ENCODE results near the gene AURKAIP1. TPM values are rescaled to one million over a fixed set of nuclear protein-coding genes. Genes with fewer than 3 reads are reported as not detected.

AURKAIP1 gene
- total and polyA plus RNA-seq, 4 donors = 38.4 to 175 (median 97.7) TPM

GRCh38 chr1:1421907-1422464 is 47.0 kb upstream of the AURKAIP1 start:
- Histone ChIP-seq H3K4me3 (ENCODE audit: low read depth in 1 of 3, low read length in 3 of 3) (no peak overlapping the region), H3K27ac (ENCODE audit: low read depth in 1 of 2, low read length in 2 of 2) (no peak overlapping the region), H3K27me3 (ENCODE audit: control insufficient read depth in 4 of 4, insufficient read depth in 4 of 4, low read length in 3 of 4) (no peaks in the 10 kb centered on the region), H3K9me3 (ENCODE audit: control insufficient read depth in 4 of 4, low read length in 3 of 4) (no peaks in the 10 kb centered on the region), H3K9ac (ENCODE audit: low read depth in 1 of 2, low read length in 2 of 2) (no peak overlapping the region), H3K36me3 (ENCODE audit: control insufficient read depth in 4 of 4, insufficient read depth in 3 of 4, low read depth in 1 of 4, low read length in 3 of 4) (no peaks in the 10 kb centered on the region), H3K4me1 (ENCODE audit: control insufficient read depth in 4 of 4, insufficient read depth in 4 of 4, low read length in 3 of 4) (peaks cover 0 to 8% (median 3%) of the 10 kb centered on the region in 4 donors)
- TF ChIP-seq FOXA2 (IDR thresholded peaks at IDR 0.05) (no peak), ATF3 (IDR thresholded peaks at IDR 0.05) (no peak), SP1 (IDR thresholded peaks at IDR 0.05) (no peak), GABPA (IDR thresholded peaks at IDR 0.05 in 1 of 2, conservative IDR thresholded peaks at IDR 0.05 in 1 of 2) (no peak)
- WGBS = 92% methylated on average over 7 of the region's 7 CpGs
- DNase-seq (ENCODE audit: low spot score) = no peak

DNA sequence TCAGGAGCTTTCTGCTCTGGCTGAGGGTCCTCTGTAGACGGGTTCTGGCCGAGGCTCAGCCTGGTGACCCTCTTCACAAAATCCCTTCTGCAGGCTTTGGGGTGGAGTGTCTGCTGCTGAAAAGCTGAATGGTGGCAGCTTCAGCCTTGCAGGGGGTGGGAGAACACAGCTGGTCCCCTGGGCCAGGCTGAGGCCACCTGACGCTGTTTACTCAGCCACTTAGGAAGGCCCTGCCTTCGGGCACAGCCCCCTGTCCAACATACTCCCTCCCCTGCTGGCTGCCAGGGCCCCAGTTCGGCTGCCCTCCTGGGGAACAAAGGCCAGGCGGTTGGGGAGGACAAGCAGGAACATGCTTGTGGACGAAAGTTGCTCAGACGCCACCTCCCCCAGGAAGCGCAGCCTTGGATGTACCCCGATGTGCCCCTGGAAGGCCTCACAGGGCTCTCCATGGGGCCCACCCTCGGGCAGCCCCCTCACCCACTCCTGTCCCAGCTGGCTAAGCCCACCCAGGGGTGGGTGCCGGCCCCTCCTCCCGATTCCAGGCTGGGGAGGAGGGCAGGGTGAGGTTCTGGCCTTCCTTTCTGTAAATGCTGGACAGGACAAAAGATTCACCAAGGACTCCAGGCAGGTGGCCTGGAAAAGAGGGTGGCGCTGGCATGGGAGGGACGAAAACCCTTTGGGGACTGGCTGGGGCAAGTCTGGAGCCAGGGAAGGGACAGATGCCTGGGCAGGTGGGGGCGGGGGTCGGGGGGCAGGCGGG is 46.3 kb upstream of the AURKAIP1 start, which contains the start of gene ANKRD65:
Gene ANKRD65, minus strand, starts transcription at position 130 of the 760 bp plus-strand sequence. CDS start 271 bp downstream, outside the sequence.
- Histone ChIP-seq H3K4me3 (ENCODE audit: low read depth in 1 of 3, low read length in 3 of 3) (peak within 1 kb of the TSS in 1 of 3 donors; percentile 49), H3K9me3 (ENCODE audit: control insufficient read depth in 4 of 4, low read length in 3 of 4) (no peaks in the 10 kb centered on the region), H3K27me3 (ENCODE audit: control insufficient read depth in 4 of 4, insufficient read depth in 4 of 4, low read length in 3 of 4) (no peaks in the 10 kb centered on the region), H3K9ac (ENCODE audit: low read depth in 1 of 2, low read length in 2 of 2) (no peak within 1 kb of the TSS), H3K36me3 (ENCODE audit: control insufficient read depth in 4 of 4, insufficient read depth in 3 of 4, low read depth in 1 of 4, low read length in 3 of 4) (no peaks in the 10 kb centered on the region), H3K27ac (ENCODE audit: low read depth in 1 of 2, low read length in 2 of 2) (no peak within 1 kb of the TSS), H3K4me1 (ENCODE audit: control insufficient read depth in 4 of 4, insufficient read depth in 4 of 4, low read length in 3 of 4) (peaks cover 0 to 8% (median 3%) of the 10 kb centered on the region in 4 donors)
- no peak for TF ChIP-seq RXRA (IDR thresholded peaks at IDR 0.05)
- DNase-seq (ENCODE audit: low spot score) = no peak
- 89% methylated on average over 18 of the region's 18 CpGs for WGBS

GRCh38 chr1:1420654-1421141 is 45.7 kb upstream of the AURKAIP1 start:
- no peak overlapping the region for H3K27ac ChIP-seq (ENCODE audit: low read depth in 1 of 2, low read length in 2 of 2)
- no peaks in the 10 kb centered on the region for H3K27me3 ChIP-seq (ENCODE audit: control insufficient read depth in 4 of 4, insufficient read depth in 4 of 4, low read length in 3 of 4)
- peak overlapping the region in 1 of 3 donors; percentile 49 for H3K4me3 ChIP-seq (ENCODE audit: low read depth in 1 of 3, low read length in 3 of 3)
- no peak overlapping the region for H3K9ac ChIP-seq (ENCODE audit: low read depth in 1 of 2, low read length in 2 of 2)
- no peaks in the 10 kb centered on the region for H3K36me3 ChIP-seq (ENCODE audit: control insufficient read depth in 4 of 4, insufficient read depth in 3 of 4, low read depth in 1 of 4, low read length in 3 of 4)
- TF ChIP-seq, protein P1, sequence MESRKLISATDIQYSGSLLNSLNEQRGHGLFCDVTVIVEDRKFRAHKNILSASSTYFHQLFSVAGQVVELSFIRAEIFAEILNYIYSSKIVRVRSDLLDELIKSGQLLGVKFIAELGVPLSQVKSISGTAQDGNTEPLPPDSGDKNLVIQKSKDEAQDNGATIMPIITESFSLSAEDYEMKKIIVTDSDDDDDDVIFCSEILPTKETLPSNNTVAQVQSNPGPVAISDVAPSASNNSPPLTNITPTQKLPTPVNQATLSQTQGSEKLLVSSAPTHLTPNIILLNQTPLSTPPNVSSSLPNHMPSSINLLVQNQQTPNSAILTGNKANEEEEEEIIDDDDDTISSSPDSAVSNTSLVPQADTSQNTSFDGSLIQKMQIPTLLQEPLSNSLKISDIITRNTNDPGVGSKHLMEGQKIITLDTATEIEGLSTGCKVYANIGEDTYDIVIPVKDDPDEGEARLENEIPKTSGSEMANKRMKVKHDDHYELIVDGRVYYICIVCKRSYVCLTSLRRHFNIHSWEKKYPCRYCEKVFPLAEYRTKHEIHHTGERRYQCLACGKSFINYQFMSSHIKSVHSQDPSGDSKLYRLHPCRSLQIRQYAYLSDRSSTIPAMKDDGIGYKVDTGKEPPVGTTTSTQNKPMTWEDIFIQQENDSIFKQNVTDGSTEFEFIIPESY (IDR thresholded peaks at IDR 0.05) = no peak
- no peak for TF ChIP-seq JUND (IDR thresholded peaks at IDR 0.05)
- TF ChIP-seq FOXA2 (IDR thresholded peaks at IDR 0.05) = no peak
- TF ChIP-seq RXRA (IDR thresholded peaks at IDR 0.05) = no peak
- no peak for TF ChIP-seq SP1 (IDR thresholded peaks at IDR 0.05)
- no peak for TF ChIP-seq MAX (IDR thresholded peaks at IDR 0.05)
- no peak for TF ChIP-seq YY1 (IDR thresholded peaks at IDR 0.05)
- no peak for TF ChIP-seq EGR1 (IDR thresholded peaks at IDR 0.05; ENCODE audit: low read depth in 2 of 2)
- no peak for TF ChIP-seq HNF4G (IDR thresholded peaks at IDR 0.05)
- TF ChIP-seq ATF3 (IDR thresholded peaks at IDR 0.05) = no peak
- TF ChIP-seq REST (IDR thresholded peaks at IDR 0.05) = no peak
- TF ChIP-seq TAF1 (conservative IDR thresholded peaks at IDR 0.05) = no peak
- no peak for TF ChIP-seq RAD21 (IDR thresholded peaks at IDR 0.05)
- no peak for TF ChIP-seq GABPA (IDR thresholded peaks at IDR 0.05 in 1 of 2, conservative IDR thresholded peaks at IDR 0.05 in 1 of 2)
- TF ChIP-seq CTCF (IDR thresholded peaks at IDR 0.05; ENCODE audit: low read depth, low read length, missing input control) = no peak
- TF ChIP-seq NR2F2 (IDR thresholded peaks at IDR 0.05) = no peak
- TF ChIP-seq HNF4A (conservative IDR thresholded peaks at IDR 0.05) = no peak
- no peak for TF ChIP-seq FOXA1 (IDR thresholded peaks at IDR 0.05)
- no peaks in the 10 kb centered on the region for H3K9me3 ChIP-seq (ENCODE audit: control insufficient read depth in 4 of 4, low read length in 3 of 4)
- DNase-seq (ENCODE audit: low spot score) = no peak
- peaks cover 0 to 8% (median 3%) of the 10 kb centered on the region in 4 donors for H3K4me1 ChIP-seq (ENCODE audit: control insufficient read depth in 4 of 4, insufficient read depth in 4 of 4, low read length in 3 of 4)
- 81% methylated on average over 12 of the region's 12 CpGs for WGBS

Data from liver (tissue), 9 donors.